GM23338 (cell line): ENCODE data around the gene CADM4. TPM values are rescaled to one million over a fixed set of nuclear protein-coding genes. Genes with fewer than 3 reads are reported as not detected.

ENCODE experiments used
- ATAC-seq: fragments of 200-7000 bp; cut with Tn5 transposase; 3 replicates; pipeline ENCODE4 v1.9.1; 2020
- DNase-seq: peaks from one replicate; pipeline ENCODE4 v3.0.0-alpha.2; 2015; ENCODE audit warnings: low spot score
- H2AFZ ChIP-seq: fragments of 200-600 bp; sonication (generic); 2 replicates; pipeline ENCODE4 v1.8.0; 2016; ENCODE audit warnings: antibody characterized with exemption, mild to moderate bottlenecking, moderate library complexity
- H3F3A ChIP-seq: fragments of 200-600 bp; sonication (generic); replicated peaks from 2 replicates; pipeline ENCODE4 v1.8.0; 2017; ENCODE audit warnings: antibody characterized with exemption, mixed run types, low read depth
- H3K27ac ChIP-seq: fragments of 200-600 bp; sonication (generic); 2 replicates; pipeline ENCODE4 v1.6.1; 2016; ENCODE audit warnings: low read depth
- H3K27me3 ChIP-seq: fragments of 200-600 bp; sonication (generic); 2 replicates; pipeline ENCODE4 v1.8.0; 2016; ENCODE audit warnings: mild to moderate bottlenecking, mixed run types, moderate library complexity; ENCODE audit not compliant: insufficient read depth
- H3K36me3 ChIP-seq: fragments of 200-600 bp; sonication (generic); 2 replicates; pipeline ENCODE4 v1.8.0; 2016; ENCODE audit warnings: mild to moderate bottlenecking; ENCODE audit not compliant: insufficient read depth
- H3K4me1 ChIP-seq: fragments of 200-600 bp; sonication (generic); 2 replicates; pipeline ENCODE4 v1.8.0; 2016; ENCODE audit warnings: mild to moderate bottlenecking, moderate library complexity; ENCODE audit not compliant: insufficient read depth
- H3K4me2 ChIP-seq: fragments of 200-600 bp; sonication (generic); 2 replicates; pipeline ENCODE4 v1.7.1; 2017; ENCODE audit warnings: mixed run types
- H3K4me3 ChIP-seq: fragments of 200-600 bp; sonication (generic); 2 replicates; pipeline ENCODE4 v1.6.1; 2016; ENCODE audit warnings: mixed run types
- H3K79me2 ChIP-seq: fragments of 200-600 bp; sonication (generic); replicated peaks from 2 replicates; pipeline ENCODE4 v1.8.0; 2017; ENCODE audit warnings: mild to moderate bottlenecking; ENCODE audit not compliant: insufficient read depth
- H3K9me2 ChIP-seq: fragments of 200-600 bp; sonication (generic); 2 replicates; pipeline ENCODE4 v1.8.0; 2017; ENCODE audit not compliant: insufficient read depth
- H4K20me1 ChIP-seq: fragments of 200-600 bp; sonication (generic); replicated peaks from 2 replicates; pipeline ENCODE4 v1.8.0; 2017; ENCODE audit warnings: mild to moderate bottlenecking; ENCODE audit not compliant: insufficient read depth
- H3K27ac Mint-ChIP-seq: 2 replicates; pipeline ENCODE4 v1.8.0; 2020; ENCODE audit warnings: inconsistent platforms, mild to moderate bottlenecking, moderate library complexity, mixed read lengths
- H3K27me3 Mint-ChIP-seq: 3 replicates; pipeline ENCODE4 v1.8.0; 2022; ENCODE audit warnings: low read depth, mild to moderate bottlenecking, moderate library complexity, mixed read lengths, inconsistent platforms; ENCODE audit not compliant: insufficient read depth, poor library complexity
- H3K36me3 Mint-ChIP-seq: 3 replicates; pipeline ENCODE4 v1.8.0; 2021; ENCODE audit warnings: low read depth, mild to moderate bottlenecking, inconsistent platforms, moderate library complexity, mixed read lengths
- H3K4me1 Mint-ChIP-seq: 3 replicates; pipeline ENCODE4 v1.8.0; 2020; ENCODE audit warnings: mild to moderate bottlenecking, inconsistent platforms, mixed read lengths
- H3K4me3 Mint-ChIP-seq: 3 replicates; pipeline ENCODE4 v1.8.0; 2021; ENCODE audit warnings: moderate library complexity, mild to moderate bottlenecking, inconsistent platforms, mixed read lengths
- H3K9me3 Mint-ChIP-seq: 3 replicates; pipeline ENCODE4 v1.8.0; 2020; ENCODE audit warnings: moderate library complexity, mild to moderate bottlenecking, inconsistent platforms, mixed read lengths
- CREB1 ChIP-seq: fragments of 250-450 bp; sonication (Bioruptor Pico); IDR thresholded peaks from 2 replicates; pipeline ENCODE4 v1.5.0; 2020; ENCODE audit warnings: low read depth, mild to moderate bottlenecking, moderate library complexity
- EZH2phosphoT487 ChIP-seq: fragments of 200-600 bp; sonication (generic); IDR thresholded peaks from one replicate; pipeline ENCODE4 v1.8.1; 2018; ENCODE audit warnings: antibody characterized with exemption; ENCODE audit not compliant: unreplicated experiment
- JUNB ChIP-seq: IDR thresholded peaks from one replicate; pipeline ENCODE4 v1.6.1; 2016; ENCODE audit warnings: antibody characterized with exemption; ENCODE audit not compliant: unreplicated experiment
- ZNF114 ChIP-seq: fragments of 250-450 bp; sonication (Bioruptor Pico); IDR thresholded peaks from 2 replicates; pipeline ENCODE4 v1.5.0; 2020; ENCODE audit warnings: mild to moderate bottlenecking, moderate library complexity
- ZNF331 ChIP-seq: fragments of 250-450 bp; sonication (Bioruptor Pico); IDR thresholded peaks from 2 replicates; pipeline ENCODE4 v1.5.0; 2020; ENCODE audit warnings: low read depth, mild to moderate bottlenecking, moderate library complexity
- polyA plus RNA-seq: library from polyadenylated mRNA; unstranded; fragments of >200 nt; fragmentation: Nextera tagmentation; extraction: Ambion mirVana; gene quantifications from 2 replicates; pipeline ENCODE4 v1.2.1, GENCODE V29; 2016
- total RNA-seq: library from RNA; depleted of rRNA; stranded (reverse); fragments of >200 nt; shearing (Covaris generic); gene quantifications from 2 replicates; pipeline ENCODE4 v1.2.3, GENCODE V29; 2014
- TF ChIP-seq, protein P1 (sequence below): IDR thresholded peaks from one replicate; pipeline ENCODE4 v1.6.1; 2018; ENCODE audit warnings: antibody characterized with exemption; ENCODE audit not compliant: unreplicated experiment
- TF ChIP-seq, protein P2 (sequence below), 2 experiments: fragments of 200-600 bp in 1 of 2; sonication (generic) in 1 of 2; conservative IDR thresholded peaks; 2 replicates each; pipeline versions ENCODE4 v1.5.1 to v1.6.1; 2016 to 2017; ENCODE audit warnings: antibody characterized with exemption in 2 of 2, low read depth in 2 of 2, mild to moderate bottlenecking in 2 of 2, moderate library complexity in 1 of 2
- TF ChIP-seq, protein P3 (sequence below): IDR thresholded peaks from 2 replicates; pipeline ENCODE4 v1.6.1; 2016; ENCODE audit warnings: antibody characterized with exemption

The CADM4 gene
- total and polyA plus RNA-seq, 2 experiments from 2014 or later, result 3.7 to 21.2 TPM

DNA sequence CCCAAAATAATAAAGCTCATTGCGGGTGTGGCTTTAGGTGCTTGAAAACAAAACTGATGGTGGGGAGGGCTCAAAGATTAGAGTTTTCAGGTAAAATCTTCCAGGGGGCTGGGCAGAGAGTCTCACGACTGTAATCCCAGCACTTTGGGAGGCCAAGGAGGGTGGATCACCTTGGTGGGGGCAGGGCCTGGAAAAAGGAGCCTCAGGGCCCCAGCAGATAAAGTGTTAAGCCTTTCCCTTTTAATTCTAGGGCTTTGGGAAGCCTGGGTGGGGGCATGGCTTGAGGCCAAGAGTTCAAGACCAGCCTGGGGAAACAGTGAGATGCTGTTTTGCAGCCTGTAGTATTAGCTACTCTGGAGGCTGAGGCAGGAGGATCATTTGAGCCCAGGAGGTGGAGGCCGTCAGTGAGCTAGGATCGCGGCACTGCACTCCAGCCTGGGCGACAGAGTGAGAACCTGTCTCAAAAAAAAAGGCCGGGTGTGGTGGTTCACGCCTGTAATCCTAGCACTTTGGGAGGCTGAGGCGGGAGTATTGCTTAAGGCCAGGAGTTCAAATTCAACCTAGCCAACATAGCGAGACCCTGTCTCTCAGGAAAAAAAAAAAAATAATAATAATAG, 45.5 kb downstream of the CADM4 start (continued):
- TF ChIP-seq, protein P1, sequence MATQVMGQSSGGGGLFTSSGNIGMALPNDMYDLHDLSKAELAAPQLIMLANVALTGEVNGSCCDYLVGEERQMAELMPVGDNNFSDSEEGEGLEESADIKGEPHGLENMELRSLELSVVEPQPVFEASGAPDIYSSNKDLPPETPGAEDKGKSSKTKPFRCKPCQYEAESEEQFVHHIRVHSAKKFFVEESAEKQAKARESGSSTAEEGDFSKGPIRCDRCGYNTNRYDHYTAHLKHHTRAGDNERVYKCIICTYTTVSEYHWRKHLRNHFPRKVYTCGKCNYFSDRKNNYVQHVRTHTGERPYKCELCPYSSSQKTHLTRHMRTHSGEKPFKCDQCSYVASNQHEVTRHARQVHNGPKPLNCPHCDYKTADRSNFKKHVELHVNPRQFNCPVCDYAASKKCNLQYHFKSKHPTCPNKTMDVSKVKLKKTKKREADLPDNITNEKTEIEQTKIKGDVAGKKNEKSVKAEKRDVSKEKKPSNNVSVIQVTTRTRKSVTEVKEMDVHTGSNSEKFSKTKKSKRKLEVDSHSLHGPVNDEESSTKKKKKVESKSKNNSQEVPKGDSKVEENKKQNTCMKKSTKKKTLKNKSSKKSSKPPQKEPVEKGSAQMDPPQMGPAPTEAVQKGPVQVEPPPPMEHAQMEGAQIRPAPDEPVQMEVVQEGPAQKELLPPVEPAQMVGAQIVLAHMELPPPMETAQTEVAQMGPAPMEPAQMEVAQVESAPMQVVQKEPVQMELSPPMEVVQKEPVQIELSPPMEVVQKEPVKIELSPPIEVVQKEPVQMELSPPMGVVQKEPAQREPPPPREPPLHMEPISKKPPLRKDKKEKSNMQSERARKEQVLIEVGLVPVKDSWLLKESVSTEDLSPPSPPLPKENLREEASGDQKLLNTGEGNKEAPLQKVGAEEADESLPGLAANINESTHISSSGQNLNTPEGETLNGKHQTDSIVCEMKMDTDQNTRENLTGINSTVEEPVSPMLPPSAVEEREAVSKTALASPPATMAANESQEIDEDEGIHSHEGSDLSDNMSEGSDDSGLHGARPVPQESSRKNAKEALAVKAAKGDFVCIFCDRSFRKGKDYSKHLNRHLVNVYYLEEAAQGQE, result no peak
- TF ChIP-seq, protein P2, sequence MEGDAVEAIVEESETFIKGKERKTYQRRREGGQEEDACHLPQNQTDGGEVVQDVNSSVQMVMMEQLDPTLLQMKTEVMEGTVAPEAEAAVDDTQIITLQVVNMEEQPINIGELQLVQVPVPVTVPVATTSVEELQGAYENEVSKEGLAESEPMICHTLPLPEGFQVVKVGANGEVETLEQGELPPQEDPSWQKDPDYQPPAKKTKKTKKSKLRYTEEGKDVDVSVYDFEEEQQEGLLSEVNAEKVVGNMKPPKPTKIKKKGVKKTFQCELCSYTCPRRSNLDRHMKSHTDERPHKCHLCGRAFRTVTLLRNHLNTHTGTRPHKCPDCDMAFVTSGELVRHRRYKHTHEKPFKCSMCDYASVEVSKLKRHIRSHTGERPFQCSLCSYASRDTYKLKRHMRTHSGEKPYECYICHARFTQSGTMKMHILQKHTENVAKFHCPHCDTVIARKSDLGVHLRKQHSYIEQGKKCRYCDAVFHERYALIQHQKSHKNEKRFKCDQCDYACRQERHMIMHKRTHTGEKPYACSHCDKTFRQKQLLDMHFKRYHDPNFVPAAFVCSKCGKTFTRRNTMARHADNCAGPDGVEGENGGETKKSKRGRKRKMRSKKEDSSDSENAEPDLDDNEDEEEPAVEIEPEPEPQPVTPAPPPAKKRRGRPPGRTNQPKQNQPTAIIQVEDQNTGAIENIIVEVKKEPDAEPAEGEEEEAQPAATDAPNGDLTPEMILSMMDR (conservative IDR thresholded peaks at IDR 0.05; ENCODE audit: low read depth in 2 of 2), result no peak
- TF ChIP-seq, protein P3, sequence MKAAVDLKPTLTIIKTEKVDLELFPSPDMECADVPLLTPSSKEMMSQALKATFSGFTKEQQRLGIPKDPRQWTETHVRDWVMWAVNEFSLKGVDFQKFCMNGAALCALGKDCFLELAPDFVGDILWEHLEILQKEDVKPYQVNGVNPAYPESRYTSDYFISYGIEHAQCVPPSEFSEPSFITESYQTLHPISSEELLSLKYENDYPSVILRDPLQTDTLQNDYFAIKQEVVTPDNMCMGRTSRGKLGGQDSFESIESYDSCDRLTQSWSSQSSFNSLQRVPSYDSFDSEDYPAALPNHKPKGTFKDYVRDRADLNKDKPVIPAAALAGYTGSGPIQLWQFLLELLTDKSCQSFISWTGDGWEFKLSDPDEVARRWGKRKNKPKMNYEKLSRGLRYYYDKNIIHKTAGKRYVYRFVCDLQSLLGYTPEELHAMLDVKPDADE, result no peak
- TF ChIP-seq JUNB (no peak), ZNF331 (no peak)

DNA sequence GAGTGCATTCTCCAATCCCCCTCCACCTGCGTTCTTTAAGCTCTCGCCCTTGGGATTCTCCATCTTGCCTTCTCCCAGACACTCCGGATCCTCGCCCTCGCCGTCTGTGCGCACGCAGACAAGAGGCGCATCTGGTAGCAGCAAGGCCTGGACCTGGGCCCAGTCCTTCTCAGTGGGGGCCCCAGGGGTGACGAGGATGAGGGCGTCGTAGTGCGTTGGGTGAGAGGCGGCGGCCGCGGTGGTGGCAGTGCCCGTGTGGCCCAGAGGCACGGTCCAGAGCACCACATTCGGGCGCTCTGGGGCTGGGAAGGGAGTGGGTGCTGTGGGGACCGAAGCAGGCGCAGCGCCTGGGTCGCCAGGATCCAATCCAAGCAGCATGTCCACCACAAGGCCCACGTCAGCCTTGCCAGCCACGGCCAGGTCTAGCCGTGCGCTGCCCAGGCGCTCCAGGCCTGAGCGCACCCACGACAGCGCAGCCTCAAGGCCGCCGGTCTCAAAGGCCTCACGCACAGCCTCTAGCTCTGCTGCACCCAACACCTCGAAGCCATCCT, 46.8 kb downstream of the CADM4 start:
- H3K4me1 ChIP-seq, result peaks cover 10% of the 10 kb centered on the region
- Mint-ChIP-seq H3K36me3 (peaks cover 28% of the 10 kb centered on the region), H3K27me3 (peaks cover 14% of the 10 kb centered on the region), H3K27ac (no peak overlapping the region), H3K4me3 (no peak overlapping the region), H3K4me1 (peaks cover 18% of the 10 kb centered on the region), H3K9me3 (peaks cover 2% of the 10 kb centered on the region; the same call in 2 of the 3 replicates)
- no peak overlapping the region for H2AFZ ChIP-seq
- no peak for TF ChIP-seq EZH2phosphoT487
- TF ChIP-seq ZNF114 (CRISPR knock-in tag), result no peak
- TF ChIP-seq CREB1, result no peak
- no peak overlapping the region for H3K4me2 ChIP-seq
- no peak overlapping the region for H3K27ac ChIP-seq
- peaks cover 15% of the 10 kb centered on the region; the same call in 1 of the 2 replicates for H4K20me1 ChIP-seq
- no peaks in the 10 kb centered on the region for H3K27me3 ChIP-seq
- peaks cover 17% of the 10 kb centered on the region for H3K79me2 ChIP-seq
- H3K9me2 ChIP-seq, result no peaks in the 10 kb centered on the region
- DNase-seq, result no peak
- H3F3A ChIP-seq, result 0 out of 2 replicates have a peak, but pooled peaks cover 11% of the 10 kb centered on the region
- ATAC-seq, result no peak
- peaks cover 8% of the 10 kb centered on the region; the same call in 1 of the 2 replicates for H3K36me3 ChIP-seq
- no peak overlapping the region for H3K4me3 ChIP-seq
